Activated CD4-positive, alpha-beta T cell treated with anti-CD3 and anti-CD28 coated beads for 1 hour (primary cell): ENCODE data around the gene TPPP.

Experiments
- DNase-seq: peaks from one replicate; pipeline ENCODE4 v3.0.0-alpha.2; 2020

The TPPP gene

DNA sequence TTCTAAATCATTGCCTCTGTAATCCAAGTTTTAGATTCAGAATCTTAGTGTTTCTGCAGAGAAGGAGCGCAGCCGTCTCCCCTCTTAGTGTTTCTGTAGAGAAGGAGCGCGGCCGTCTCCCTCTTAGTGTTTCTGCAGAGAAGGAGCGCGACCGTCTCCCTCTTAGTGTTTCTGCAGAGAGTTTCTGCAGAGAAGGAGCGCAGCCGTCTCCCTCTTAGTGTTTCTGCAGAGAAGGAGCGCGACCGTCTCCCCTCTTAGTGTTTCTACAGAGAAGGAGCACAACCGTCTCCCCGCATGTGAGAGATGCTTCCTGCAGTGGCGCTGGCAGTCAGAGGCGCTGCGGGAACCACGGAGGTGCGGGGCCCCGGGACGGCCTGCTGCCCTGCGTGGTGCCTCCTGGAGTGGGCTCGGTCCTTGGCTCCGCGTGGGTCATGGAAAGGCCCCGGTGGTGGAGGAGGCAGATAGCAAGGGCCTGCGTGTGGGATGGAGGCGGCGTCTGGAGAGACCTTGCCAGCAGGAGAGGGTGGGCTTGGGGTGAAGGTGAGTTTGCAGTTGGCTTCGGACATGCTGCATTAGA lies 70.1 kb downstream of the TPPP start:
- DNase-seq, result no peak

DNA sequence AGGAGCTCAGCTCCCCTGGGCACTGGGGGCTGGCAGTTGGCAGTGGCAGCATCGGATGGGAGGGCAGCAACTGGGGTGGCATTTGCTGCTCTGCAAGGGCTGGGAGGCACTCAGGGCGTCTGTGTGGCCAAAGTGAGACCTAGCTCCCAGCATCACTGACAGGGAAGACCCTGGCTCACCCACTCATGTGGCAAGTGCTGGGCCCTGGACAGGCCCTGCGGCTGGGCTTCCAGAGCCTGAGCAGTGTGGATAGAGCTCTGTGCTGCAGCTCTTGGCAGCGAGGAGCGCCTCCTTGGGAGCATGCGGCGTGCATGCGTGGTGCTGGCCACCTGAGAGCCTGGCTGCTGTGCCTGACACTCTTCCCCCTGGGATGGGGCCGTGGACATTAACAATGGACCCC lies 70.8 kb downstream of the TPPP start:
- no peak for DNase-seq

DNA sequence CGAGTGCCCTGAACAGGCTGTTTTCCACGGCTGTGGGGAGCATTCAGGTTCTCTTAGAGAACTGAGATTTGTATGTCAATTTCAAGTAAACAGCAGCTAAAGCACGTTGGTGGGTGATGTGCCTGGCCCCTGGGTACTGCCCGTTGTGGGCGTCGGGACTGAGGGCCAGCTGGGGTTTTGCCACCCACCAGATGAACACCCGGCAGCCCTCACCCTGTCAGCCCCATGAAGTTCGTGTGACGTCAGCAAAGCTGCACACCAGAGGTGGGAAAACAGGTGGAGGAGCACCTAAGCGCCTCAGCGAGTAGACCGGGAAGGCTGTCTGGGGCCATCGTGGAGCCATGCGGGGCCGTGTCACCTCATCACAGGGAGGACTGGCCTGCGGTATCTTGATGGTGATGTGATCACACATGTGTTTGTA lies 71.8 kb downstream of the TPPP start:
- DNase-seq, result no peak

DNA sequence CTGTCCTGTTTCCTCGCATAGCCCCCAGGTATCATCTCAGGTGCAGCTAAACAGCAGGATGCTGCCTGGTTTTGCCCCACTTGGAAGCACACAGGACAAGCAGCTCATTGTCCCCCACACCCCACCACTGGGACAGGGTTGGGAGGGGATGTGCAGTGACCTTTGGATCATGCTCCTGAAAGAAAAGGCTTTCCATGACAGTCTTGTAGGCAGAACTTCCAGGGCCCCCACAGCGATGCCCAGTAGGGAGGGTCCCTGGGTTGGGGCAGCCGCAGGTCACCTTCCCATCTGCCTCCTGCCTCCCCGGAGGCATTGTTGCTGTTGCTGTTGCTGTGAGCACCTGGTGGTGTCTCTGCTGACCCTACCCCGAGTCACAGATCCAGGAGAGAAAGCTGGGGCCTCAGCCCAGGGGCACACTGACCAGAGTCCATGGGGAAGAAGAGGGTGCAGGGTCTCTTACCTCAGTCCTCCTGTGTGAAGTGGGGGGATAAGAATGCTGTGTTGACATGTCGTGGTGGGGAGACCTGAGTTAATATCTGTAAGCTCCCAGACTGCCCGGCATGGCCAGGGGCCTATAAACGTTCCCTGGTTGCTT lies 72.5 kb downstream of the TPPP start:
- no peak for DNase-seq

DNA sequence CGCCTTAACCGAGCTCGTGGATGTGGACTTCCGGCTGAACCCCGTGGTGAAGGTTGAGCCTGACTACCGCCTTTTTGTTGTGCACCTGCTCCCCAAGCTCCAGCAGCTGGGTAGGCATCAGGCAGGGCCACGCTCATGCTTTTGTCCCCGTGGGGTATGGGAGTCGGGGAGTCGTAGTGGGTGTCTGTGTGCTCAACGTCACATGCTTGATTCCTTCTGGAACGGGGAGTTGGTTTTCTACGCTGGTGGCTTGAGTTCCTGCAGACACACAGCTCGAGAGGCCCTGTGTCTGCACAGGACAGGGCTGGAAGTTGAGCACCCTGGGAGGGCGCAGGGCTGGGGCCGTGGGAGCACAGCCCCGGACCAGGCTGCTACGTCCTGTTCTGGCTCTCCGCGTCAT lies 73.0 kb downstream of the TPPP start:
- no peak for DNase-seq

DNA sequence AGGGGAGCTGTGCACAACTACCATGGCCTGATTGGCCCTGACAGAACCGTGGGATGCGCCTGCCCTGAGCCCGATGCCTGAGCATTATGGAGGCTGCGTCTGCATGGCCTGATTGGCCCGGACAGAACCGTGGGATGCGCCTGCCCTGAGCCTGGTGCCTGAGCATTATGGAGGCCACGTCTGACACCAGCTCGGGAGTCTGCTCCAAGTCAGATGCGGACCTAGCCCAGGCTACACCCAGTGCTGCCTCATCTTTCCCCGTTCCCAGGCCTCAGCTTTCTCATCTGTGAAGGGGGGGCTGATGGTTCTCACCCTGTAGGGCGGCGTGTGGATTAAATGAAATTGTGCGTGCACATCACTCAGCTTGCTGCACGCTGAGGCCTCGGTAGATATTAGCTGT lies 73.7 kb downstream of the TPPP start:
- DNase-seq, result no peak

DNA sequence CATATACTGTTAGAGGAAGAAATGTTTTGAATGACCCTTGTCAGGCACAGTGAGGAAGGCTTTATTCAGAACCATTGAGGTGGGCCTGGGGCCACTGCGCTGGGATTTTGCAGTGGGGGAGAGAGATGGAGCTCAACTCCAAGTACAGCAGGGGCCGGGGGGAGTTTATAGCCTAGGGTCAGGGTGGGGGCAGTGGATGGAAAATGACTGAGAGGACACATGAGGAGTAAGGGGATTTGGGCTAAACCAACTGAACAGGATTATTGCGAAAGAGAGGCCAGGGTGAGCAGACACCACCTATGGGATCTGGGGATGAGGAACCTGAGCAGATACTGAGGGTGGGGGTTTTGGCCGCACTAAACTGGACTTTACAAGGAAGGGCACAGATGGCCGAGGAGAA lies 74.7 kb downstream of the TPPP start:
- DNase-seq, result no peak

DNA sequence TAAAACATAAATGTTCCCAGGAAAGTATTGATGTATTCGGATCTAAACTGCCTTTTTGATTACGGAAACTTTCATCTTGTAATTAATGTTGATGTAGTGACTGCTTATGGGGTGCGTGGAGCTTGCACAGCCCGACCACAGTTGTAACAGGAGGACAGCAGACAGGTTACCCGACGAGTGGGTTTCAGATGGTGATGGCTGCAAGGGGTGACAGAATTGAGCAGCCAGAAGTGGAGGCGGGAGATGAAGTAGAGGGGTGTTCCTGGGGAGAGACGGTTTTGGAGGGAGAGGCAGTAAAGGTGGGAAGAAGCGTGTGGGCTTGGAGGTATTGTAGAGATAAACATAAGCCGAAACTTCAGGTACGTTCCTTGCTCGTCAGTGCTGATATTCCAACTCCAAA lies 75.3 kb downstream of the TPPP start:
- DNase-seq, result no peak

DNA sequence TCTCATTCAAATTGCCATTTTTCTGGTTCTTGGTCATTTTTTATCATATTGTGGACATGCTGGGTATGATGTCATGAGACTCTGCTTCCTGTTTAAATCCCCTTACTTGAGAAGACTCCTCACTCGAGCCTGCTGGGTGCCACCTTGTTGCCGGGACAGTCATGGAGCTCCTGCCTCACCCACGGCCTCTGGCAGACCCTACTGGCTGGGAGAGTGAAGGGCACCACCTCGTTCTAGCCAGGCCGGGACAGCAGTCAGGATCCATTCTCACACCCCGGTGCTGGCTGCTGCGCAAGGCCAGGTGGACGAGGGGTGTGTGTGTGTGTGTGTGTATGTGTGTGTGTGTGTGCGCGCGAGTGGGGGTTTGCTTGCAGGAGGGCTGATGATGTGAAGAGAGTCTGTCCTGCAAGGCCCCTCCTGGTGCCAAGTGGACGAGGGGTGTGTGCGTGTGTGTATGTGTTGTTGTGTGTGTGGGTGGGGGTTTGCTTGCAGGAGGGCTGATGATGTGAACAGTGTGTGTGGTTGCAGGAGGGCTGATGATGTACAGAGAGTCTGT lies 76.6 kb downstream of the TPPP start:
- no peak for DNase-seq

DNA sequence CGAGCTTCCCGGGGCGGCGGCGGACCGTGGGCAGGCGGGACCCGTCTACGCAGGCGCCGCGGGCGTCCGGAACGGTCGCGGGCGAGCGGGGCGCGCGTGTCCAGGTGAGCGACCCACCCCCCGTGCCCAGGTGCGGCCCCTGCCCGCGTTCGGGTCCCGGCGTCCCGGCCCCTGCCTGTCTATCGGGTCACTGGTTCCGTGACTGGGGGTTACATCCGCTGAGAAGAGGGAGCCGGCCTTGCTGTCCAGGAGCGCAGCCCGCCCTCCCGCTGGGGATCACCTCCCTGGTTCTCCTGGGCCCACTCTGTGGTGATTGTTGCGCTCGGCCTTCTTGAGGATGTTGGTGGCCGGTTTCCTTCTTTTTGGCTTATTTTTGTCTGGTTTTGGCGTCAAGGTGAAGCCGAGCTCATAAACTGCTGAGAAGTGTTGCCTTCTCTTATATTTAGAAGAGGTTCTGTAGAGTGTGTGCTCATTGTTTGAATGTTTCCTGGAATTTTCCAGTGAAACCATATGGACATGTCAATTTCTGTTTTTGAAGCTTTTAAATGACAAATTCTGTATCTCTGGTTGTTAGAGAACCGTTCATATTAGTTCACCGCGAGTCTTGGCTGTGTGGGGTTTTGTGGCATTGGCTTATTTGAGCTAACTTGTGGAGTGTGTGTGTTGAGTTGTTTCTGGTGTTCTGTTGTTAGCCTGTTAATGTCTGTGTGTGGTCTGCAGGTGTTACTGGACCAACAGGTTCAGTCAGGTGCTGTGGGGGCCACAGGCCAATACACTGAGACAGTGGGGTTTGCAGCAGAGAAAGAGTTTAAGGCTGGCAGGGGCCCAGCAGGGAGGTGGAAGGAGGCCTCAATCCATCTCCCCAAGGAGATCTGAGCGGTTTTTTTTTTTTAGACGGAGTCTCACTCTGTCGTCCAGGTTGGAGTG lies 80.4 kb downstream of the TPPP start:
- DNase-seq, result no peak

DNA sequence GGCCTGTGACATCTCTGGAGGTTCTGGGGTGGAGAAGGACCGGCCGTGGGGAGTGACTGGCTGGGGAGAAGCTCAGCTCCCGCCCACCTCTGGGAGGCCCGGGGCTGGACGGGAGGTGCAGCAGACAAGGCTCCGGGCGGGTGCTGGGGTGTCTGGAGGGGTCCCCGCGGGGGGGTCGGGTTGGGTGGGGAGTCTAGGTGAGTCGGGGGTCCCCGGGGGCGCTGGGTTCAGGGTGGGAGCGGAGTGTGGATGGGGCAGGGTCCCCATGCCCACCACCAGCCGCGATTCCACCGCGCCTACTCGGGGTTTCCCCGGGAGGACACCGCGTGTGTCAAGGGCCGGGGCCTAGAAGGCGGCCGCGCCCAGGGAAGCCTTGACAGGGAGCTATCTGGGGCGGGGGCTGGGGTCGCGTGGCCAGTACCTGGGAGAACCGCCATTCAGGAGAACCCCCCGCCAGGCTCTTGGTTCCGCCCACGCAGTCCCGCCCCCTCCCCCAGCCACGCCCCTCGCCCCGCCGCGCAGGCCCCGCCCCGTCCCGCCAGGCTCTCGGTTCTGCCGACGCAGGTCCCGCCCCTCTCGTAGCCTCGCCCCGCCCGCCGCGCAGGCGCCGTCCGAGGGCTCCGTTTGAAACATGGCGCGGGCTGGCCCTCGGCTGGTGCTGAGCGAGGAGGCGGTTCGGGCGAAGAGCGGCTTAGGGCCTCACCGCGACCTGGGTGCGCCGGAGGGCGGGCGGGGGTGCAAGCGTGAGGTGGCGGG lies 81.2 kb downstream of the TPPP start, which contains the start of gene CEP72:
Gene CEP72, plus strand, starts transcription at position 610 of the 756 bp plus-strand sequence. Its CDS starts 22 bp downstream, at position 632.
- peak; percentile 91 for DNase-seq

DNA sequence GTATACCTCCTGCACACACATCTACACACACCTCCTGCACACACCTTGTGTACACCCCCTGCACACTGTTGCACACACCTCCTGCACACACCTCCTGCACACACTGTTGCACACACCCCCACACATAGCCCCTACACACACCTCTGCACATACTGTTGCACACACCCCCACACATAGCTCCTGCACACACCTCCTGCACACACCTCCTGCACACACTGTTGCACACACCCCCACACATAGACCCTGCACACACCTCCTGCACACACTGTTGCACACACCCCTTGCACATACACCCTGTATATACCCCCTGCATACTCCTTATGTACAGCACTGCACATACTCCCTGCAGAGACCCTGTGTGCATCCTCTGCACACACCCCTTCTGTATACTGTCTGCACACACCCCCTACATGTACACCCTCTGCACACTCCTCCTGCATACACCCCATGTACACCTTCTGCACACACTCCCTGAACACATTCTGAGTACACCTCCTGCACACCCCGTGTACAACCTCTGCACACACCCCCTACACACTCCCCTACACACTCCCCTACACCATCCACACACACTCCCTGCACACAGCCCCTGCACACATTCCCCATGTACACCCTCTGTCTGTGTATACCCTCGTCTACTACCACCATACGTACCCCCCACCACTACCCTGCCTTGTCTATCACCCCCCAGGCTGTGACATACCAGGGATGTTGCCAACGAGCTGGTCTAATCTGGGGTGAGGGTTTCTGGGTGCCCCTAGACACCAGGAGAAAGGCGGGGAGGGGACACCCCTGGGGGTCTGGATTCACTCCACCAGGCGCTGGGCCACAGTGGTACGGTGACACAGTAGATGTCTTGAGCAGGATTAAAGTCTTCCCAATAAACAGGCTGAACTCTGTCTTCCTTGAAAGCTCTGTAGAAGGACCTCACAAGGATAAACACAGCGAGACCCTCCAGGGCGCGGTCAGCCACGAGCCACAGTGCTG lies 82.1 kb downstream of the TPPP start:
- DNase-seq, result no peak

DNA sequence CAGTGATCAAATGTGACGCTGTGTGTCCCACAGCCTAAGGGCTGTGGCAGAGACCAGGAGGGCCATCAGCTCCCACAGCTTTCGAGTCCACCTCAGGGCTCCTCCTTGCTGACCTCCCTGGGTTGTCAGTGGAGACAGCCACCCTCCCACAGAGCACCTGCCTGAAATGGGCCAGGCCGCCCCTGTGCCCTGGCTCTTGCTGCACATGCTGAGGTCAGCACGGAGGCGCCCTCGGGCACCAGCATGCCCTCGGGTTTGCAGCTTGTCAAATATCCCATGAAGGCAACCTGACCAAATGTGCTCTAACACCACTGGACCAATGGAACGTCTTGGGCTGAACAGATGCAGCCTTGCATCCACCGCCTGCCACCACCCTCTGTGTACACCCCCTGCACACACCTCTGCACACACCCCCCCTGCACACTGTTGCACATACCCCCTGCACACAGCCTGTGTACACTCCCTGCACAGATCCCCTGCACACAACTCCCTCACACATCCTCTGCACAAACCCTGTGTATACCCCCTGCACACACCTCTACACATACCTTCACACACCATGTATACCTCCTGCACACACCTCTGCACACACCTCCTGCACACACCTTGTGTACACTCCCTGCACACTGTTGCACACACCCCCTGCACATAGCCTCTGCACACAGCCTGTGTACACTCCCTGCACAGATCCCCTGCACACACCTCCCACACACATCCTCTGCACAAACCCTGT lies 83.0 kb downstream of the TPPP start:
- no peak for DNase-seq
